GM19238 (cell line): ENCODE data around the gene ARHGEF2.

Experiments
- DNase-seq: peaks from one replicate; pipeline ENCODE4 v3.0.0; 2011; ENCODE audit warnings: low spot score; ENCODE audit not compliant: insufficient read length

ARHGEF2 gene

DNA sequence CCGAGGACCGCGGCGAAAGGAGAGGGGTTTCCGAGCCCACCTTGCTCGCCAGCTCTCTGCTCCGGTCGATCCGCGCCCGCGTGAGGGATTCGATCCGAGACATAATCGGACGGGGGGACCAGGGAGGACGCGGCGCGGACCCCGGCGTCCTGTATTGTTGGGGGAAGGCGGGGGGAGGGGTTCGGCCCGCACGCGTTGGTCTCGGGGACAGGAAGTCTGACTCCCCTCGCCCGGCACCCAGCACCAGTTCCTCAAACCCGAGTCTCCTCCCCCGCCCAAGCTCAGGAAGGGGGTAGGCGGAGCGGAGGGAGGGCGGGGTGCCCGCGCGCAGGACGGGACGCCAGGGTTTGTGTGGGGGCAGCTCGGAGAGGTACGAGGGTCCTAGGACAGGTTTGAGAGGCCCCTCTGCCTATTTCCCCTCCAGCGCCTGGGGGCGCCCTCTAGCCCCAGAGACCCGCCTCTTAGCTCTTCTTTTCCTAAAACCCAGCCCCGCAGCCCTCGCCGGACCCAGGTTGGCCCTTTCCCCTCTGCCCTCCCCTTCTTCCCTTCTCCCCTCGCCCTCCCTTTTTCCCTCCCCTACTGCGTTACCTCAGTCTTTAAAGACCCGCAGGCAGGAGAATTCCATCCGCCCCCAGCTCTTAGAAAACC, at the start of gene ARHGEF2:
Gene ARHGEF2 (minus strand): TSS at position 223 of the 648 bp plus-strand sequence. CDS start 120 bp downstream, at position 103.
- DNase-seq = peak; percentile 90

DNA sequence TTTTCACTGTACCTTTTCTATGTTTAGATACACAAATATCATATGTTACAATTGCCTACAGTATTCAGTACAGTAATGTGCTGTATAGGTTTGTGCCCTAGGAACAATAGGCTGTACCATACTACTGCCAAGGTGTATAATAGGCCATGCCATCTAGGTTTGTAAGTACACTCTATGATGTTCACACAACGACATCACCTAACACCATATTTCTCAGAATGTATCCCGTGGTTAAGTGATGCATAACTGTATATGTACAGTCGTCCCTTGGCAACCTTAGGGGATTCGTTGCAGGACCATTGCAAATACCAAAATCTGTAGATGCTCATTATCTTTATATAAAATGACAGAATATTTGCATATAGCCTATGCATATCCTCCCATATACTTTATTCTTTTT, 48.2 kb upstream of the ARHGEF2 start:
- DNase-seq = no peak

DNA sequence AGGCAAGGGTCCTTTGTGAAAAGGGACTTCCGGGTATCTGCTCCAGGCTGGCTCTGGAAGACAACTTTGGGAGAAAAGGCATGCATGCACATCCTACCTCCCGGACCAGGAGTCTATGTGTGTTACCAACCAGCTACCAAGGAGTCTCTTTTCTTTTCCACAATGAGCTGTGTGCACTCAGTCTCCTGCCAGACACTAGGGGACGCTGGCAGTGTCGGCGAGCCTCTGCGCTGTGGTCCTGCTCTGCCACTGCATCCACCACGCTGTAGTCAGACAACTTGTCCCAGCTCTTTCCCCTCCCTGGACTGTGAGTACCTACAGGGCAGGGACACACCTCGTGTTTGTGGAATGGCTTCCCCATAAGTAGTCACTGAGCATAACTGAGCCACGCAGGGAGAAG, 47.5 kb upstream of the ARHGEF2 start:
- DNase-seq = peak; percentile 23

DNA sequence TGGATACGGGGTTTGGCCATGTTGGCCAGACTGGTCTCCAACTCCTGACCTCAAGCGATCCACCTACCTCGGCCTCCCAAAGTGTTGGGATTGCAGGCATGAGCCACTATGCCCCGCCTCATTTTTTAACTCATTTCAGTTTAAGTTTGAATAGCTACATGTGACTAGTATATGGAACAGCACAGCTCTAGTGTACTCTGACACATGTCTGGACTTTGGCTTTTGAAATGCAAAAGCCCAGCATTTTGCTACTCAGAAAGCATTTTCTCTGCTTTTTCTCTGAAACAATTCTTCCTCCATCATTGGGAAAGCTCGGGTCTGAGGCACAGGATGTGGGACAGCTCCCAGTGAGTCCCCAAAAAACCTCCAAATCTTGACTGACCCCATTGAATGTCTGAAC, 46.5 kb upstream of the ARHGEF2 start:
- no peak for DNase-seq

DNA sequence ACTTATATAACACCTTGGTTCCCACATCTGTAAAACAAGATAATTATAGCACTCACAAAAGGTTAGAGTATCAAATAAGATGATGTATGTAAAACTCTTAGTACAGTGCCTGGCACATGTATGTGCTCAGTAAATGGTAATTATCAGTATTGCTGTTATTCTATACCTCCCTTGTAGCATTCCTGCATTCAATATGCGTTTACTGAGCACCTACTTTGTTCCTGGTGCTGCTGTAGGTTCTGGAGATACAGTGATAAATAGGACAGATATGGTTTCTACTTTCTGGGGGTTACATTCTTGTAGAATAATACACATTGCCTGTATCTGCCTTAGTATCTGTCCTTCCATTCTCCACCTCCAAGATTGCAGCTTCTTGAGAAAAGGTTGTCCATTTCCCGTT, 43.6 kb upstream of the ARHGEF2 start:
- DNase-seq = no peak

GRCh38 chr1:156021093-156021428, 42.7 kb upstream of the ARHGEF2 start:
- no peak for DNase-seq

DNA sequence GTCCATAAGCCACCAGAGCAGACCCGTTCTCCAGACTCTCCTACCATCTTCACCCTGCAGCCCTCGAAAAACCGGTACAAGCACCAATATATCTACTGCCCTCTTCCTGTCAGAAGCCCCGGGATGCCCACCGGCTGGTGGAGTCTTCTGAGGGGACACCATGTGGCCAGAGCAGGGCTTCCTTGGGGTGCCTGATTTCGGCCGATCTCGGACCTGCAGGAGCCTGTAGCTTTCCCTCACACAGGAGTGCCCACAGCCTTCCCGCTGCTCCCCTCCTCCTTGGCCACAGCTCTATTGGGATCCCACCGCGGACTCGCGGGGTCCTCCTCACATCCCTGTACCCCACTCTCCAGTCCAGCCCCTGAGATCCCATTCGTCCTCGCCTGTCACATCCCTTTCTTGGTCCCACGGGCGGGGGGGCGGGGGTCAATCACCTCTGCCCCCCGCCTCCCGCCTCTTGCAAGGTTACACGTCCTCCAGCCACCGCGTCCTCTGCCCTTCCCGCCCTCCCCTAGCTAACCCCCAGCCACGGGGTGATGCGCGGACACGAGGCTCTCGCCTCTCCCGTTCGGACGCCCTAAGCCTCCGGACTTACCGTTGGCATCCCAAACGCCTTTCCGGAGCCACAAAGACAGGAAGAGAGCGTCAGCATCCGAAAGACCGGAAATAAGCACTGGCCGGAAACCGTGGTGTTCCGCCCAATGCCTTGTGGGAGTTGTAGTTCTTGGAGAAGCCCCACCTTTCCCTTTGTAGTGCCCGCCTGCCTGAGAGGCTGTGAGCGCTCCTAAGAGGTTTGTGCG, 42.1 kb upstream of the ARHGEF2 start, which contains the start of gene SSR2:
Gene SSR2 (minus strand): TSS at position 659 of the 800 bp plus-strand sequence. CDS start 784 bp downstream, outside the sequence.
- DNase-seq = peak; percentile 96

GRCh38 chr1:156019946-156020292, 41.6 kb upstream of the ARHGEF2 start:
- DNase-seq = no peak

- no peak for DNase-seq
Observed at GRCh38 chr1:156014829-156015228, 36.5 kb upstream of the ARHGEF2 start.

DNA sequence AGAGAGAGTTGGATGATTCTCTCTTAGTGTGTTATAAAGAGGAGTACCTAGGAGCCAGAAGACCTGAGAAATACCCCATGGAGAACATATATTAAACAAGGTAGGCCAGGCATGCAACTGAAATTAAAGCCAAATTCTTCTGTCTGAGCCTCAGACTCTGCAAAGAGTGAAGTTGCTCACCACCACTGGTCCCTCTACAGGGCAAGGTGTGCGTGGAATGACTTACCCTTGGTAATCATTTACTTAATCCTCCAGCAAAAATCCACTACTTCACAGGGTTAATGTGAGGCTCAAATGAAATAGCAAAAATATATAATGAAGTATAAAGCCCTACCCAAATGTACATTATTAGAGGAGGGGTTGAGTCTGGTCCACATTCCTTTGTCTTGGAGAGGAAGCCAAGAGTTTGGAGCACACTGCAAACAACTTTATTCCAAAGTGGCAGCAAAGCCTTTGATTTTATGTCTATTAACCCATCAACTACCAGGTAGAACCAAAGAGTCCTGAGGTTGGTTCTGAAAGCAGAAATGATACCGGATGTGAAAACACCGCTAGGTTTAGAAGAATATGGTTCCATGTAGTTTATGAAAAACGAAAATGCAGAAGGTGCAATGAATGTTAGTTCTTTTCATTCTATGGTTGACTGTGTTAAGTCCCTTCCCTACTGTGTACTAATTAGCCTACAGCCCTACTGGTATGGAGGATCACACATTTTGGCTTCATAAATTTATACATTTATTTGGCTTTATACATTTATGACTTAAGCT, 33.9 kb upstream of the ARHGEF2 start:
- peak; percentile 62 for DNase-seq

DNA sequence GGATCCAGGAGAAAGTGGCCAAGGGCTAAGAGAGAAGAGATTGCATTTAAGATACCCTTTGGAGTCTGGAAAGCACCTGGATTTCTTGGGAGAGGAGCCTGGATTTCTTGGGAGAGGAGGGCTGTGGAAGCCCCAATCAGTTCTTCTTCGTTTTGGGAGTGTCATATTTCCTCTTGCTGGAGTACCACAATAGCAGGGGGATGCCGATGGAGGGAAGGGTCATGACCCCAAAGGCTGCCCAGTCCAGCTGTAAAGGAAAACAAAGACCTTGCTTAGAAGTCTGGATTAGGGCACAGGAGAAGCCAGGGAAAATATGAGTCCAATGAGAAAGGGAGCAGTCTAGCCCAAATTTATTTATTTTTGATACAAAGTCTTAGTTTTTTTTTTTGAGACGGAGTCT, 31.1 kb upstream of the ARHGEF2 start:
- no peak for DNase-seq

- no peak for DNase-seq
Observed at GRCh38 chr1:156006666-156007376, 28.5 kb upstream of the ARHGEF2 start.

GRCh38 chr1:156004843-156005584, 26.7 kb upstream of the ARHGEF2 start:
- no peak for DNase-seq

DNA sequence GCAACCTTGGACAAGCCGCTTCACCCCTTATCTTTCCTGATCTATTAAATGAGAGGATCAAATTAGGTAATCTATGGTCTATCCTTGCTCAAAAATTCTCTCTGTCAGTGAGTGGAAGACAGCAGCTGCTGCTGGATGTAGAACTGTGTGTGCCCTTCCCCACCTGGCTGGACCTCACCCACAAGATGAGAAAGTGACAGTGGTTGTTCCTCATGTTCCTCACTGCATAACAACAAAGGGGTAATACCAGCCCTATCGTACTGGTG, 25.5 kb upstream of the ARHGEF2 start:
- no peak for DNase-seq

- no peak for DNase-seq
Observed at GRCh38 chr1:156002188-156002911, 24.0 kb upstream of the ARHGEF2 start.

- DNase-seq = no peak
Observed at GRCh38 chr1:156001662-156002171, 23.4 kb upstream of the ARHGEF2 start.

DNA sequence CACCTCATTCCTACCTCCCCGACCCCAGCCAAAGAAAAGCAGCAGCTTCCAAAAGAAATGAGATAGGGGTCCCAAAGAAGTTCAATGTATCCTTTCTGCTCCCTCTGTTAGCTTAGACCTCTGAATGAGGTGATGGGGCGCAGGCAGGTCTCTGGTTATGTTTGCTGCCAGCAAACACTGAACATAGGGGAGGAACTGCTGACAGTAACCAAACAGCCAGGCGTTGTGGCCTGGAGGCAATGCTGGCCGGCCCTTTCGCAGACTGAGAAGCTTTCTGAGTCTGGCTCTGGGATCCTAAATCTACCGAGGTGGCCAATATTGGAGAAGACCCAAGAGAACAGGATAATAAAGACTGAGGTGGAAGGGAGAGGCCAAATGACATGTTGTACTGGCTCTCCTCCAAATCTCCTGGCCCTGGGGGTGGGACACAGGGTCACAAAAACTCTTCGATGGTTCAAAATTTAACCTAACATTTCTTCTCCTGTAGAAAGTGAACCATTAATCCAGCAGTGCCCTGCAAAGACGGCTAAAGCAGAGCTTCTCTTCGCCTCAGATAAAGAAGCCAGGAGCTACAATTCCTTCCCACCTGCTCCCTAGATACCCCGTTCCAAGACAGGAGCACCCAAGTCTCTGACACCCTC, 22.8 kb upstream of the ARHGEF2 start:
- no peak for DNase-seq

- no peak for DNase-seq
Observed at GRCh38 chr1:155999964-156000363, 21.6 kb upstream of the ARHGEF2 start.

DNA sequence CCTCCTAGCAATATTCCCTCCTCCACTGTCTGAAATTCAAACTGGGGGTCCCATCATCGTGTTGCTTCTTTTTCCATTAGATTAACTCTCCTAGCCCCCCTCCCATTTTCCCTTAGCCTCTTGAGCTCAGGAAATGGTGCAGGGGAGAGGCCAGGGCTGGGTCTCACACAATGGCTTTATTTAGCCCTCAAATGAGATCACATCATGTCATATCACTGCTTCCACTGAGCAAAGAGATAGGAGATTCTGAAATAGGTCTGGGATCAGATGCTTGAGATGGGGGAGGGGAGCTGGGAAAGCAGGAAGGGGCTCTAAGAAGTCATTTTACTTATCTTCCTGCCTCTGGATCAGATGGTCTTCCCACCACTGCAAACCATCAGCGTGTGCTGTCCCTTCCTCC, 17.8 kb upstream of the ARHGEF2 start:
- no peak for DNase-seq

GRCh38 chr1:155993595-155993994, 15.2 kb upstream of the ARHGEF2 start:
- DNase-seq = no peak
